DND-41 (cell line): Measurements from ENCODE around the gene NOTCH2.

ENCODE experiments used
- CTCF ChIP-seq: IDR thresholded peaks from 2 replicates; pipeline ENCODE4 v1.5.1; 2012; ENCODE audit warnings: borderline replicate concordance, low read length, moderate library complexity, mild to moderate bottlenecking; ENCODE audit not compliant: poor library complexity, severe bottlenecking; ENCODE audit errors: extremely low read depth
- EZH2 ChIP-seq: IDR thresholded peaks from 3 replicates; pipeline ENCODE4 v1.6.1; 2012; ENCODE audit warnings: borderline replicate concordance, low read depth, mild to moderate bottlenecking, moderate library complexity, low read length, inconsistent platforms; ENCODE audit not compliant: severe bottlenecking

GRCh38 chr1:119935915-119936314 is 133.5 kb downstream of the NOTCH2 start:
- TF ChIP-seq CTCF (no peak), EZH2 (no peak)
